Esophagus mucosa (tissue), 1 donor: ENCODE measurements around the gene PDCD1. TPM values are rescaled to one million over a fixed set of nuclear protein-coding genes. Genes with fewer than 3 reads are reported as not detected.
"Not testable (repeated sequence)": the region's sequence is repeated elsewhere in the genome, so short reads cannot be mapped to it uniquely, and the experiment has no call there.

Source experiments
- ATAC-seq: fragments of 200-7000 bp; cut with Tn5 transposase; one replicate; pipeline ENCODE4 v1.9.1; 2020
- total RNA-seq: library from RNA; stranded (reverse); gene quantifications from one replicate; pipeline ENCODE4 v1.2.4, GENCODE V29; 2023
- donor health status: DM: yes; HTN: yes; CAD: no.

PDCD1 gene
- 0.20 TPM for total RNA-seq

GRCh38 chr2:241858206-241859016 lies at the start of gene PDCD1:
PDCD1 (minus strand) TSS chr2:241858894; CDS start chr2:241858838, 56 bp downstream.
- peak; percentile 6 for ATAC-seq

DNA sequence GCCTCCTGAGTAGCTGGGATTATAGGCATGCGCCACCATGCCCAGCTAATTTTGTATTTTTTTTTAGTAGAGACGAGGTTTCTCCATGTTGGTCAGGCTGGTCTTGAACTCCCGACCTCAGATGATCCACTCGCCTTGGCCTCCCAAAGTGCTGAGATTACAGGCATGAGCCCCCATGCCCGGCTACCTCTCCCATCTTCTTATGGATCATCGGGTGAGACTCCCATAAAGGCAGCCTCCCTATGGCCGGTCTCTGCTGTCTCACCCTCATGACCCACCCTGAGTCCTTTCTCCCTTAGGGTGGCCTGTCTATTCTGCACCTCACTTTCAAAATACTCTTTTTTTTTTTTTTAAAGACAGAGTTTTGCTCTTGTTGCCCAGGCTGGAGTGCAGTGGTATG lies 49.1 kb upstream of the PDCD1 start:
- ATAC-seq: not testable (repeated sequence)

DNA sequence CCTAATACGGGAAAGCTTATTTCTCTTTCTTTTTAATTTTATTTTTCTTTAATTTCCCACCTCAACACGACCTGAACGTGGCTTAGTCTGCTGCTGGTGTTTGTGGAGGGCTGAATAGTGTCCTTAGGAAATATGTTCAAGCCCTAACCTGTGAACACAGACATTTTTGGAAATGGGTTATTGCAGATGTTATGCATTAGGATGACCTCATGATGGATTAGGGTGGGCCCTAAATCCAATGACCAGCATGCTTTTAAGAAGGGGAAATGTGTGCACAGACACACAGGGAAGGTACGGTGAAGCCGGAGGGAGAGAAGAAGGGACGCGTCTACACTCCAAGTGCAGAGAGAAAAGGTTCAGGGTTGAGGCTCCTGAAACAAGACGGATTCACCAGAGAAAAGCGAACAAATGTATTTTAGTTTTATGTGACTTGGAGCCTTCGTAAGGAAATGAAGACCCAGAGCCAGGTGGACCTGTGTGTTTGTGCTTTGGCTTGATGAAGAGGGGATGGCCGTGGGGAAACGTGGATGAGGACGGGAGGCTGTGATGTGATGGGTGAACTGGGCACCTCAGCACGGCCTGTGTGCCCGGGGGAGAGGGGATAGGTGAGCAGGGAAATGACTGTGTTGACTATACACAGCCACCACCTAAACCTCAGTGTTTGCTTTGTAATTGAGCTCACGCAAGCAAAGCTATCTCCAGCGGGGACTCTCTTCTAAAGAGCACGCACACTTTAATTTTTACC lies 48.3 kb upstream of the PDCD1 start:
- ATAC-seq: no peak

DNA sequence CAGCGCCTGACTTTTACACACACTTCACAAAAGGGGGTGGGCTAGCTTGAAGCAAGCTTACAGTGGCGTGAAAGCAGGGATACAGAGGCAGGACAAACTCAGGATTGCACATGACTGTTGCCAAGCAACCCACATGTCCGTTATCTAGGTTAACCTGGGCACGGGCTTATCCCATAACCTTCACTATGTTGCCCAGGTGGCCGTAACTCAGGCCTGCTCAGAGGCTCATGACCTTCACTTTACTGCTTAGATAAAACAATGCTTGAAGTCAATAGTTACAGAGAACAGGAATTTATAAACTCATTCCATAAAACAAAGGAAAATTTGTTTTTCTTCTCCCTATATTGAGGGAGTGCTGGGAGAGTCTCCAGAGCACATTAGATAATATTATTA lies 47.7 kb upstream of the PDCD1 start:
- not testable (repeated sequence) for ATAC-seq

DNA sequence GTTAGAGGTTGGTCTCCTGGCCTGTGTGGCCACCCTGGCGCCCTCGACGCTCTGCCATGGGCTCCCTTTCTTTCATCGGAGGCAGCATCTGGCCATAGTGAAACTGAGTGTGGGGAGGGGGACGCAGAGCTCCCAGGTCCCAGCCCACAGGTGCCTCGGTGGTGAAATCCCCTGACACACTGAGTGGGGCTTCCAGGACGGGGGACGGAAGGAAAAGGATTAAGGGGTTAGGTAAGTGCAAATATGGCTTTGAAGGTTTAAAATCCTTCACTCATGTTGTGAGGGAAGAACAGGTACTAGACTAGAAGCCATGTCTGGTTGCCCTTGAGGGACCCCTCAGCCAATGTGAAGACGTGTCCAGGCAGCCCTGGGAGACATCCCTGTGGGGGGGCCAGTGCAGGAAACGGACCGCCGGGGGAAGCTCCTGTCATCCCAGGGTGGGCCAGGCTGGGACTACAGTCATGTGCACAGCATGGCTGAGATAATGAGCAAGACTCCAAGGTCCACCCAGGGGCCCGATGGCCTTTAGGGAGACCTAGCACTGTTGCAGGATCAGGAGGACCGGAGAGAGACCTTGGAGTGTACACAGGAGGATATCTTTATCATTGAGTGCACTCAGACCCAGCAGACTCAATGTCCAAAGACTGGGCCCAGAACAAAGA lies 47.2 kb upstream of the PDCD1 start:
- no peak for ATAC-seq

- ATAC-seq: no peak
Measured at GRCh38 chr2:241904791-241905710, 46.4 kb upstream of the PDCD1 start.

GRCh38 chr2:241904011-241904718 lies 45.5 kb upstream of the PDCD1 start:
- ATAC-seq: no peak

DNA sequence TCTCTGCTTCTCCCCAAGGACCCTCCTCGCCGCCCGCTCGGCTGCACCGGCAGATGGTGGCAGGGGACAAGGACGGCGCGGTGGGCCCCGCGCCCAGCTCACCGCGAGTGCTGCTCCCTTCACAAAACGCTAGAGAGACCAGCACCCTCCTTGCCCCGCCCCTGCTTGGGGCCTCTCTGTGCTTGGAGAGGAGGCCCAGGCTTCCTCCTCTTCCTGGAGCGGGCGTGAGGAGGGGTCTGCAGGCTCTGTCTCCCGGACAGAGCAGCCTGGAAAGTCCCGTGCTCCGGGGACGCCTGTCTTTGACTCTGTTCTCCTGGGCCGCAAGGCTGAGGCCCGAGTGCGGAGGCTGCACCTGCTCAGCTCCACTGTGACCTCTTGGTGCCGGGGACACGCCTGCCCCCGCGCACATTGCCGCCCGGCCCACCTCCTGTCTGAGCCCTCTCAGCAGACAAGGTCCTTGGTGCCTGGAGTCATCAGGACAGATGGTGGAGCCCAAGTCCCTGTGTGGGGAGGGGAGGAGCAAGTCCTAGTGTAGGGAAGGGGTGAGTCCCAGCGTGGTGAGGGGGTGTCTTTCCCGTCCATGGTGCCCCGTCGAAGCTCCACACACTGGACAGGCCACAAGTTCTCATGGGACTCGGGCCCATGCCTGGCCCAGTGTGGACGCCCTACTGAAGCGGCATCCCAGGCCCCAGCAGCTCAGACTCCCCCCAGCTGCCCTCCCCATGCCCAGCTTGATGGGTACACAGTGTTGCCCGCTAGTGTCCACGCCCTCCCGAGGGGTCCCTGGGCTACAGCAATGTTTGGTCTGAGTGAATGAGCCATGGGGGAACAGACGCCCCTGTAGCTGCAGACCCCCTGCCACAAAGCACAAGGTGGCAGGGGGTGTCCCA lies 44.7 kb upstream of the PDCD1 start:
- no peak for ATAC-seq

GRCh38 chr2:241902357-241902991 lies 43.8 kb upstream of the PDCD1 start:
- no peak for ATAC-seq

DNA sequence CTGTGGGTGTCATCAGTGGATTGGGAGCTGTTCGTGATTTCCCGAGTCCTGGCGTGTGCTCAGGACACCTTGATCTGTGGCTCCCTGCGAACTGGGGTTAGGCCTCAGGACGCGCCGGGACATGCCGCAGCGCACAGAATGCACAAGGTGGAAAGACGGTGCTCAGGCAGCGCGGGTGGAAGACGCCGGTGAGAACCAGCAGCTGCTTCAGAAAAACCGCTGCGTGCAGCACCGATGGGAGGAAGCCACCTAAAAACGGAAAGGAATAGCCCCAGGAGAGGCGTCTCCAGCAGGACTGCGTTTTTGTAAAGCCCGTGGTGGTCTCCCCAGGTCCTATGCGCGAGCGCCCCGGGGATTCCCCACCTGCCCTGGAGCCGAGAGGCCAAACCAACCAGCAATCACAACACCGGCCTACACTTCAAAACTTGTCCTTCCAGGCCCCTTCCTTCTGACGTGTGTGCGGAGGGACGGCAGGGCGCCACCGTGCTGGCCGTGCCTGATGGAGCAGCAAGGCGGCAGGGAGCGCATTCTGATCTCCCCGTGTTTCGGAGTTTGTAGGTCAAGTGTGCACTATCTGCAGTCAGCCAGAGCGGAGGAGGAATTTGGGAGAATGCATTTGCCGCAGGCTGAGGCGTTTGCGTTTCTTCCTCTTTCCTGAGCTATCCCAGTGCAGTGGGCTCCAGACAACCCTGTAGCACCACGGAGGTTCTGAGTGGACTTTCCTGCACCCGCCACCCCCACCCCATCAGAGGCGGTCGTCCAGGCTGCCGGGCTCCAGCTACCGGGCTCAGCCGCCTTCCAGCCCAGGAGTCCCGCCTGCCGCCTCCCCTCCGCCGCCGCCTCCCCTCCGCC lies 43.0 kb upstream of the PDCD1 start:
- ATAC-seq: peak; percentile 70

GRCh38 chr2:241901018-241901380 lies 42.3 kb upstream of the PDCD1 start:
- ATAC-seq: peak; percentile 30

- no peak for ATAC-seq
Measured at GRCh38 chr2:241900251-241901017, 41.7 kb upstream of the PDCD1 start.

DNA sequence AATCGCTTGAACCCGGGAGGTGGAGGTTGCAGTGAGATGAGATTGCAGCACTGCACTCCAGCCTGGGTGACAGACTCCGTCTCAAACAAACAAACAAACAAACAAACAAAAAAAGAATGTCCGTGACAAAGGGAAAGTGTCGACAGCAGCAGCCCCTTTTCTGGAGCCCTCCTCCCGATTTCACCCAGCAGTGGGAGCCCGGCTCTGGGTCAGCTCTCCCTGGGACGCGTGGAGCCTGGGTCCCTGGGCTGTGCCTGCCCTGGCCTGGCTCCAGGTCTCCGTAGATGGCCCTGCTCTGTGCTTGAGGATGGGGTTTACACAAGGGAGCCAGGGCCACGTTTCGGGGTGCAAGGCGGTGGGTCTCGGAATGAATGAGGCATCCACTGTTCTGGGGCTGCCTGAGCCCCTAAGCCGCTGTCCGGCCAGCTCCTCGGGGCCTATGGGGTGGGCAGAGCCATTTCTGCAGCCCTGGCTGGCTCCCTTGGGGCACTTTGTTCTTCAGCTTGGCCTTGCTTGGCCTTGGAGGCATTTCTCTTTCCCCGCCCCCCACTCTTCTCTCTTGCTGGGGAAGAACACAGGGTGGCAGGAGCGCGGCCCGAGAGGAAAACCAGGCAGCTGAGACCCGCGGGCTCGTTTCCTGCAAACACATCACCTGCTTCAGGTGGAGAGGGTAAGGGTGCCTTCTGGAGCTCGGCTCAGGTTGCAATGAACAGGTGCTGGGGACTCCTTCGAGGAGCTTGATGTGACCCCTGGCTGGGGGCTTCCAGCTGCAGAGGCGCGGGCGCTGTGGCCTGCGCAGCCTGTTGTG lies 40.0 kb upstream of the PDCD1 start:
- no peak for ATAC-seq

- ATAC-seq: no peak
Measured at GRCh38 chr2:241897231-241897916, 38.7 kb upstream of the PDCD1 start.

DNA sequence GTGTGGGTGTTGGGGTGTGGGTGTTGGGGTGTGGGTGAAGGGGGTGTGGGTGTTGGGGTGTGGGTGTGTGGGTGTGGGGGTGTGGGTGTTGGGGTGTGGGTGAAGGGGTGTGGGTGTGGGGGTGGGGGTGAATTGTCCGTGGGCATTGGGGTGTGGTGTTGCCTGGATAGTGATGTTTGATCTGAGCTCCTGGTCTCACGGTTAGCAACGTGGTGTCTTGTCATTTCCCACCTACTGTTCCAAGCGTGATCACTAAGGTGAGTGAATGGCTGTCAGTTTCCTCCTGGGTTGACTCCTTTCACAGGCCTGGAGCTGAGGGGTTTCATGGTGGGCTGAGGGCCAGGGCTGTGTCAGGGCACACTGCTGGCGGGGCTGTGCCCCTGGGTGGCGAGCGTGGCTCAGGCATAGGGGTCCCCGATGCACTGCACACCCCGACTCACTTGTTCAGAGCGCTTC lies 38.1 kb upstream of the PDCD1 start:
- ATAC-seq: no peak
